Mucosa of rectum (tissue), 2 donors: Measurements from ENCODE around the gene RIMS4.

Source experiments
- H3K27ac ChIP-seq, 2 donors: one replicate each; pipeline ENCODE4 v1.7.0; 2013; ENCODE audit warnings: inconsistent platforms in 2 of 2, low read depth in 2 of 2, low read length in 2 of 2
- H3K27me3 ChIP-seq, 2 donors: one replicate each; pipeline ENCODE4 v1.7.0; 2013; ENCODE audit warnings: low read length in 2 of 2; ENCODE audit not compliant: control insufficient read depth in 2 of 2, insufficient read depth in 2 of 2
- H3K36me3 ChIP-seq, 2 donors: one replicate each; pipeline ENCODE4 v1.7.0; 2013; ENCODE audit warnings: low read length in 2 of 2; ENCODE audit not compliant: control insufficient read depth in 2 of 2, insufficient read depth in 2 of 2
- H3K4me1 ChIP-seq, 2 donors: one replicate each; pipeline ENCODE4 v1.7.0; 2013; ENCODE audit warnings: low read length in 2 of 2, mild to moderate bottlenecking in 1 of 2; ENCODE audit not compliant: control insufficient read depth in 2 of 2, insufficient read depth in 2 of 2
- H3K4me3 ChIP-seq, 2 donors: one replicate each; pipeline ENCODE4 v1.7.0; 2013; ENCODE audit warnings: low read length in 2 of 2
- H3K9ac ChIP-seq, 2 donors: one replicate each; pipeline ENCODE4 v1.7.0; 2013; ENCODE audit warnings: low read length in 2 of 2, low read depth in 1 of 2, mild to moderate bottlenecking in 1 of 2
- H3K9me3 ChIP-seq, 2 donors: one replicate each; pipeline ENCODE4 v1.7.0; 2013; ENCODE audit warnings: low read length in 2 of 2; ENCODE audit not compliant: control insufficient read depth in 2 of 2
- donor health status: healthy.
- donor health status: Normal muscosa, but diverticular disease.

The RIMS4 gene

DNA sequence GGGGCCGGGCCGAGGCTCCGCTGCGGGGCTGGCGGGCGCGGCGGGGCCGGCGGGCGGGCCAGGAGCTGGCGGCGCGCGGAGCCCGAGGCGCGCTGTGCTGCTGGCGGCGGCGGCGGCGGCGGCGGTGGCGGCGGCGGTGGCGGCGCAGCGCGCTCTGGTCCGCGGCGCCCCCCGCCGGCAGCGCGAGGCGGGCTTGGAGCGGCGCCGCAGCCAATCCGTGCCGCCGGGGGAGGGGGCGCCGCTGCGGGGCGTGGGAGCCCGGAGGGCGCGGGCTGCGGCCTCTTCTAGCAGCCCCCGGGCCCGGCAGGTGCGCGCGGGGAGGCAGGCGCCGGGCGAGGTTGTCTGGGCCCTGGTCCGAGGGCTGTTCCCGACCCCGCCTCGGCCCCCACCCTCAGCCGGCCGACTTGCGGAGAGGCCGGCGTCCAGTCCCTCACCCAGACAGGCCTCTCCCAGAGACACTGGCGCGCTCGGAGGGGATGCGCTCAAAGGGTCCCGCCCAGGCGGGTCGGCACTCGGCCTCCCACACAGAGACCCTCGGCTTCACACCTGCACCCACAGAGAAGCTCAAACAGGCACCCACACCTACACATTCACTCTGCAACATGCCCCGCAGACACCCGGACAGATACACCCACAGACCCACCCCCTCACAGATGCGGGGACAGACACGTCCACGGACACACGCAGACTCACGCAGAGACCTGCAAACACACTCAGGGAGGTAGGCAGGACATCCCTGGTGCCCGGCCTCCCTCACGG is at the start of gene RIMS4:
Gene RIMS4, minus strand, starts transcription at position 156 of the 759 bp plus-strand sequence. CDS start 275 bp downstream, outside the sequence.
- peaks cover 10 to 23% of the 10 kb centered on the region in 2 donors for H3K27me3 ChIP-seq
- peaks cover 5 to 6% of the 10 kb centered on the region in 2 donors for H3K9me3 ChIP-seq
- H3K27ac ChIP-seq = no peak within 1 kb of the TSS
- no peaks in the 10 kb centered on the region for H3K36me3 ChIP-seq
- peak within 1 kb of the TSS in 1 of 2 donors; percentile 18 for H3K4me3 ChIP-seq
- peak within 1 kb of the TSS in 1 of 2 donors; percentile 39 for H3K9ac ChIP-seq
- peaks cover 0 to 3% of the 10 kb centered on the region in 2 donors for H3K4me1 ChIP-seq

DNA sequence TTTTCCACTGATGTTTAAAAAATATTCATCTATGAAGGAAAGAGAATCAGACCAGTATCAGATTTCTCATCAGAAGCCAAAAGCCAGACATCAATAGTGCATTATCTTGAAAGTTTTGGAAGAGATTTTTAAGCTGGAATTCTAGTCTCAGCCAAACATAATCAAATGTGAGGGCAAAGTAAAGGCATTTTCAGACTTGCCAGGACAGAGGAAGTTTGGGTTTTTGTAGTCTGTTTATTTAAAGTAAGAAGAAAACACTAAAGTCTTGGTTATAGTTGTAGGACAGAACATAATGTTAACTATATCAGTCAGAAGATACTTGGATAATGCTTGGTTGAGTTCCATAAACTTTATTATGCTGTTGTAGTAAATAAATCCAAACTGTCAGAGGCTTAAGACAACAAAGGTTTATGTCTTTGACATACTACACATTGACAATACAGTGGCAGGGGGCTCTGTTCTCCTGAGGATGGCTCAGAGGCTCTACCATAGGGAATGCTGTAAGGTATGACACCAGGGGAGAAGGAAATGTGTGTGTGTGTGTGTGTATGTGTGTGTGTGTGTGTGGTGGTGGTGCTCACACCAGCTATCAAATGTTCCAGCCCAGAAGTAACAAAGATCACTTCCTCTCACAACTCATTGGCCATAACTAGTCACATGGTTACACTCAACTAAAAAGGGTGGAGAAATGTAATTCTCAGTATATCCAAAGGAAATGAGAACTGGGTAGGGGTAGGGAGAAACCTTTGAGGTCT is 48.4 kb upstream of the RIMS4 start:
- Histone ChIP-seq H3K4me1 (peaks cover 0 to 11% of the 10 kb centered on the region in 2 donors), H3K27me3 (no peaks in the 10 kb centered on the region), H3K27ac (peak overlapping the region in 1 of 2 donors; percentile 16), H3K9ac (no peak overlapping the region), H3K36me3 (no peaks in the 10 kb centered on the region), H3K4me3 (no peak overlapping the region), H3K9me3 (no peaks in the 10 kb centered on the region)

DNA sequence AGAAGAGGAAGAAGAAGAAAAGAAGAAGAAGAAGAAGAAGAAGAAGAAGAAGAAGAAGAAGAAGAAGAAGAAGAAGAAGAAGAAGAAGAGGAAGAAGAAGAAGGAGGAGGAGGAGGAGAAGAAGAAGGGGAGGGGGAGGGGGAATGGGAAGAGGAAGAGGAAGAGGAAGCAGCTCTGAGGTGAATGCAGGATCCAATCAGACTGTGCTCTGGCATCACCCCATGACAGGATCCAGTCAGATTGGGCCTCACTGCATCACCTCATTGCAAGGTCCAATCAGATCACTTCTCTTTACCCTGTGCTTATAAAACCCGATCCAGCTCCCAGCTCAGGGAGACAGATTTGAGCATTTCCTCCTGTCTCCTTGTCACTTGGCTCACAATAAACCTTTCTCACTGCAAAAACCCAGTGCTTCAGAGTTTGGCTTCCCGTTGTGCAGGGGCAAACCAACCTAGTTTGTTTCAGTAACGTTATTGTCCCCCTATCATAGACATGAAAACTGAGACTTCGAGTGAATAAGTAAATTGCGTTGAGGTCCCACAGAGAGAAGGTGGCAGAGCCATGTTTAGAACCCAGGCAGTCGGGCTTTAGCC is 46.6 kb upstream of the RIMS4 start:
- H3K9ac ChIP-seq = no peak overlapping the region
- no peaks in the 10 kb centered on the region for H3K9me3 ChIP-seq
- H3K27ac ChIP-seq = no peak overlapping the region
- H3K4me3 ChIP-seq = no peak overlapping the region
- H3K36me3 ChIP-seq = no peaks in the 10 kb centered on the region
- no peaks in the 10 kb centered on the region for H3K27me3 ChIP-seq
- H3K4me1 ChIP-seq = peaks cover 3 to 14% of the 10 kb centered on the region in 2 donors

DNA sequence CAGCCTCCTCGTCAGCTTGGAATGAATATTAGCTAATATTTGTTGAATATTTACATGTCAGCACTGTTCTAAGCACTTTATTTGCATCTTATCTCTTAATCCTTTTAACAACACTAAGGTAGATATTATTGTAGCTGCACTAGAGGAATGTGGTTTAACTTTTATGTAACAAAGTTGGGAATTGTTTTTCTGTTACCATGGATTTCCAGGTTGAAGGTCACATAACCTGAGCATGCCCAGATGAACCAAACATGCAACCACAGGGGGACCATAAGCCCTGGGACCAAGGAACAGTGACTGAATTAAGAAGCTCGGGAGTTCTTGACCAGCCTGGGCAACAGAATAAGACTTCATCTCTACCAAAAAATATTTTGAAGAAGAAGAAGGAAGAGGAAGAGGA is 46.1 kb upstream of the RIMS4 start:
- no peaks in the 10 kb centered on the region for H3K36me3 ChIP-seq

DNA sequence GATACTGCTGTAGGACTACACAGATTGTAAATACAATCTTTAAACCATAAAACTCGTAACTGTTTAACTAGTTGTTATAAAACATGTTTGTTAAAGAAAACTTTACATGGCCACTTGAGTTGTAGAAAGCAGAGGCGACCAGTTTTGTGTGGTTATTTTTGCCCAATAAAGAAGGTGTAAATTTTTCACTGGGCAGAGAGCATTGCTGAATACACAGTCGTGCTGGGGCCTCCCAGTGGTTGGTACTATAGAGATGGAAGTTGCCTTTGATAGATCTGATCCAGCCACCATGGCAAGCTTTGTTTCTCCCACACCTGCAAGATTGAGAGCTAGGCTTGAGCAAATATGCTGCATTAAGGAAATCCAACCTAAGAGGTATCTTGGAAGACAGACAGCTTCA is 41.2 kb upstream of the RIMS4 start:
- H3K36me3 ChIP-seq = no peaks in the 10 kb centered on the region
- peak overlapping the region; percentile 48 to 56 for H3K27ac ChIP-seq
- no peak overlapping the region for H3K9ac ChIP-seq
- H3K4me3 ChIP-seq = no peak overlapping the region
- H3K9me3 ChIP-seq = no peaks in the 10 kb centered on the region
- H3K4me1 ChIP-seq = peaks cover 10 to 28% of the 10 kb centered on the region in 2 donors
- H3K27me3 ChIP-seq = no peaks in the 10 kb centered on the region

More for the DNA sequence above, 46.1 kb upstream of the RIMS4 start:
- H3K4me1 ChIP-seq = peaks cover 3 to 15% of the 10 kb centered on the region in 2 donors
- no peaks in the 10 kb centered on the region for H3K9me3 ChIP-seq
- H3K27me3 ChIP-seq = no peaks in the 10 kb centered on the region
- no peak overlapping the region for H3K4me3 ChIP-seq
- H3K9ac ChIP-seq = no peak overlapping the region
- H3K27ac ChIP-seq = no peak overlapping the region

DNA sequence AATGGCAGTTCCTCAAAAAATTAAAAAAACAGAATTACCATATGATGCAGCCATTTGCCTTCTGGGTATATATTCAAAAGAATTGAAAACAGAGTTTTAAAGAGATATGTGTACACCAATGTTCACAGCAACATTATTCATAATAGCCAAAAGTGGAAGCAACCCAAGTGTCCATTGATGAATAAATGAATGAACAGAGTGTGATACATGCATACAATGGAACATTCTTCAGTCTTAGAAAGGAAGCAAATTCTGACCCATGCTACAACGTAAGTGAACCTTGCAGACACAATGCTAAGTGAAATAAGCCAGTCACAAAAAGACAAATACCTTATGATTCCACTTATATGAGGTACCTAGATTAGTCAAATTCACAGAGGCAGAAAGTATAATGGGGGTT is 40.5 kb upstream of the RIMS4 start:
- no peaks in the 10 kb centered on the region for H3K27me3 ChIP-seq
- peaks cover 10 to 23% of the 10 kb centered on the region in 2 donors for H3K4me1 ChIP-seq
- H3K9me3 ChIP-seq = no peaks in the 10 kb centered on the region
- no peak overlapping the region for H3K27ac ChIP-seq
- no peak overlapping the region for H3K4me3 ChIP-seq
- H3K9ac ChIP-seq = no peak overlapping the region
- no peaks in the 10 kb centered on the region for H3K36me3 ChIP-seq

DNA sequence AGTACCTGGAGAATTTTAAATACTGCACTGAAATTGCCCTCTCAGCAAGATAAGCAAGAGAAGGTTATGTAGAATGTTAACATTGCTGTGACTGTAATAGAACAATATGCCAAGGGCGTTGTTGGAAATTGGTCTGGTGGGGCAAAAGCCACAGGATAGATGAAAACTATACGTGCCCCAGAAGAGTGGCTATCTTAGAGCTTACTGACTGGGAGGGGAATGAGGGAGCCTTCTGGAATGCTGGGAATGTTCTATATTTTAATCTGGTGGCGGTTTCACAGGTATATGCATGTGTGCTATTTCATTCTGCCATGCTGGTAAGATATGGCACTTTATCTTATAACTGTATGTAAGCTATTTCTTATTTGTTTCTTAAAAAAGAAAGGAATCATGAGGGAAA is 39.9 kb upstream of the RIMS4 start:
- H3K27me3 ChIP-seq = no peaks in the 10 kb centered on the region
- no peak overlapping the region for H3K4me3 ChIP-seq
- peaks cover 10 to 23% of the 10 kb centered on the region in 2 donors for H3K4me1 ChIP-seq
- H3K9ac ChIP-seq = no peak overlapping the region
- no peak overlapping the region for H3K27ac ChIP-seq
- no peaks in the 10 kb centered on the region for H3K36me3 ChIP-seq
- no peaks in the 10 kb centered on the region for H3K9me3 ChIP-seq

DNA sequence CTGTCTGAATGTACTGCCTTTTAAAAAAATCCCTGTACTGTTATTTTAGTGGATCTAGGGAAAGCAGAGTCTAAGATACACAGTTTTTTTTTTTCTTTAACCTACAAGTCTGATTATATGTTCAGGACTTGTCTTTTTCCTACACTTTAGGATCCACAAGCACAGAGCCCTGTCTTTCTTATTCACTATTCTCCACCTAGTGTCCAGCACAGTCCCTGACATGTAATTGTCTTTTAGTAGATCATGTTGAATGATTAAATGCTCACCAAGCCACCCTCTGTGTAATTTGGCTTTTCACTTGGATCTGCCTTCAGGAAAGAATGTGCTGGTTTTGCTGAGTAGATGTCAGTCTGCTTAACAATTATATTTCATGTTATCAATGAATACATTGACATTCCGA is 39.4 kb upstream of the RIMS4 start:
- Histone ChIP-seq H3K27ac (no peak overlapping the region), H3K4me1 (peaks cover 10 to 23% of the 10 kb centered on the region in 2 donors), H3K27me3 (no peaks in the 10 kb centered on the region), H3K9me3 (no peaks in the 10 kb centered on the region), H3K9ac (no peak overlapping the region), H3K4me3 (peak overlapping the region in 1 of 2 donors; percentile 5), H3K36me3 (no peaks in the 10 kb centered on the region)

DNA sequence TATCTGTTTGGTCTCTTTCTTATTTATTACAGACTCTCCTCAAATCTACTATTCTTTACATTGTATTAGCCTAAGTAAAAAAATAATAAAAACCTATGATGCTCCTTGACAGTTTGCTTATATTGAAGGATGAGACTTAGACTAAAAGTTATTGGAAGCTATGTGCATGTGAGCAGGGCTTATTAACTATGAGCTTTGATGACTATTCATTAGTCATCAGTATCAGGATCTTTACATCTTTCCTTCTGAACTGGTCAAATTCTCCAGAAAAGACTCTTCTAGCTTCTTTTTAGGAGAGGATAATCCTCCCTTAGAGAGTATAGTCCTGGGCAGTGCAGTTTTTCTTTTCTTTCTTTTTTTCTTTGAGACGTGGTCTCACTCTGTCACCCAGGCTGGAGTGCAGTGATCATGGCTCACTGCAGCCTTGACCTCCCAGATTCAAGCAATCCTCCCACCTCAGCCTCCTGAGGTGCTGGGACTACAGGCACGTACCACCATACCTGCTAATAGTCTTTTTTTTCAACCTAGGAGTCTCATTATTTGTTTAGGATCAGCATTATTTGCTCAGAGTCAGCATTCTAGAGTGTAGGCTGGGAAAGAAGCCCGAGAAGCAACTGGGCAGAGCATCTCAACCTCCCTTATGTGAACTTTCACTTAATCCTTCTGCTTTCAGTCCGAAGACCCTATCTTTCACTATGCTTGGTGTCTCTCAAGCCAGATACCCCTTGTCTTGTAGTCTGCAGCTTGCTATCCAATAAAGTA is 38.1 kb upstream of the RIMS4 start:
- Histone ChIP-seq H3K27me3 (peaks cover 0 to 2% of the 10 kb centered on the region in 2 donors), H3K9me3 (no peaks in the 10 kb centered on the region)

More for the DNA sequence above, 38.1 kb upstream of the RIMS4 start:
- no peak overlapping the region for H3K9ac ChIP-seq
- H3K36me3 ChIP-seq = no peaks in the 10 kb centered on the region
- H3K27ac ChIP-seq = no peak overlapping the region
- H3K4me3 ChIP-seq = no peak overlapping the region
- peaks cover 10 to 23% of the 10 kb centered on the region in 2 donors for H3K4me1 ChIP-seq
